HepG2 (cell line): ENCODE data around the gene ISG20L2. TPM values are rescaled to one million over a fixed set of nuclear protein-coding genes. Genes with fewer than 3 reads are reported as not detected.

Source experiments
- ASH2L ChIP-seq: fragments of 300-600, 200-600 bp; sonication (generic); IDR thresholded peaks from 2 replicates; pipeline ENCODE4 v1.7.0; 2017; ENCODE audit warnings: low read depth, mild to moderate bottlenecking, moderate library complexity, mixed read lengths, low read length; ENCODE audit not compliant: insufficient read length
- CCDC6 ChIP-seq: sonication (generic); formaldehyde crosslinking; IDR thresholded peaks from 2 replicates; pipeline ENCODE4 v1.8.1; 2022; ENCODE audit warnings: mild to moderate bottlenecking, missing genetic modification reagents, moderate library complexity
- FOXK1 ChIP-seq: sonication (generic); formaldehyde crosslinking; IDR thresholded peaks from 2 replicates; pipeline ENCODE4 v1.4.0; 2020; ENCODE audit warnings: low read depth, missing genetic modification reagents, borderline replicate concordance
- HDAC6 ChIP-seq: fragments of 200-600 bp; sonication (generic); IDR thresholded peaks from 2 replicates; pipeline ENCODE4 v1.7.0; 2017; ENCODE audit warnings: mild to moderate bottlenecking, antibody characterized with exemption, low read length, low read depth
- HMGA1 ChIP-seq: sonication (generic); formaldehyde crosslinking; conservative IDR thresholded peaks from 2 replicates; pipeline ENCODE4 v1.4.0; 2020; ENCODE audit warnings: missing genetic modification reagents
- ISX ChIP-seq: sonication (generic); formaldehyde crosslinking; conservative IDR thresholded peaks from 2 replicates; pipeline ENCODE4 v1.5.0; 2020; ENCODE audit warnings: missing genetic modification reagents
- JUND ChIP-seq: sonication (generic); formaldehyde crosslinking; IDR thresholded peaks from 2 replicates; pipeline ENCODE4 v1.8.0; 2022; ENCODE audit warnings: mild to moderate bottlenecking, missing genetic modification reagents
- NCOR1 ChIP-seq: fragments of 200-600 bp; sonication (generic); IDR thresholded peaks from 2 replicates; pipeline ENCODE4 v1.7.0; 2017; ENCODE audit warnings: antibody characterized with exemption, low read length, borderline replicate concordance
- NFYC ChIP-seq: IDR thresholded peaks from 2 replicates; pipeline ENCODE4 v1.6.1; 2016; ENCODE audit warnings: missing genetic modification reagents, missing compliant biosample characterization
- SAFB2 ChIP-seq: sonication (generic); formaldehyde crosslinking; IDR thresholded peaks from 2 replicates; pipeline ENCODE4 v1.5.1; 2020; ENCODE audit warnings: missing genetic modification reagents, low read depth, mild to moderate bottlenecking, borderline replicate concordance
- SP140L ChIP-seq: sonication (generic); formaldehyde crosslinking; IDR thresholded peaks from 2 replicates; pipeline ENCODE4 v1.4.0; 2020; ENCODE audit warnings: missing genetic modification reagents, borderline replicate concordance
- STAG1 ChIP-seq: sonication (generic); formaldehyde crosslinking; IDR thresholded peaks from 2 replicates; pipeline ENCODE4 v1.4.0; 2020; ENCODE audit warnings: missing genetic modification reagents
- ZNF777 ChIP-seq: sonication (generic); formaldehyde crosslinking; IDR thresholded peaks from 2 replicates; pipeline ENCODE4 v1.4.0; 2020; ENCODE audit warnings: missing genetic modification reagents
- ZSCAN25 ChIP-seq: sonication (generic); formaldehyde crosslinking; IDR thresholded peaks from 2 replicates; pipeline ENCODE4 v1.8.0; 2022; ENCODE audit warnings: mild to moderate bottlenecking, missing genetic modification reagents
- polyA plus RNA-seq, 8 experiments: library from polyadenylated mRNA; depleted of rRNA in 3 of 8; stranded (reverse) in 7 of 8; unstranded in 1 of 8; fragments of >200 nt; fragmentation: Illumina TruSeq in 4 of 8; extraction: Trizol in 4 of 8; gene quantifications; 2 replicates each; pipeline versions ENCODE4 v1.2.1 to v1.2.3, GENCODE V29; 2011 to 2016; ENCODE audit warnings: low read depth in 4 of 8, missing spikeins in 1 of 8, mixed read lengths in 1 of 8; ENCODE audit not compliant: insufficient read depth in 1 of 8
- total RNA-seq, 5 experiments: library from RNA; depleted of rRNA; stranded (reverse); fragments of >200 nt; fragmentation: Illumina TruSeq; extraction: Trizol; gene quantifications; 2 replicates each; pipeline ENCODE4 v1.2.3, GENCODE V29; 2016; ENCODE audit warnings: low read depth in 1 of 5
- TF ChIP-seq, protein P1 (sequence below): IDR thresholded peaks from 2 replicates; pipeline ENCODE4 v1.4.0; 2020; ENCODE audit warnings: mild to moderate bottlenecking, missing genetic modification reagents
- TF ChIP-seq, protein P2 (sequence below): sonication (generic); formaldehyde crosslinking; IDR thresholded peaks from 2 replicates; pipeline ENCODE4 v1.4.0; 2020; ENCODE audit warnings: missing genetic modification reagents, borderline replicate concordance
- TF ChIP-seq, protein P3 (sequence below): sonication (generic); formaldehyde crosslinking; conservative IDR thresholded peaks from 2 replicates; pipeline ENCODE4 v1.5.0; 2020; ENCODE audit warnings: missing genetic modification reagents
- TF ChIP-seq, protein P4 (sequence below): fragments of 450-650 bp; IDR thresholded peaks from 2 replicates; pipeline ENCODE4 v1.6.1; 2016

The ISG20L2 gene
- total and polyA plus RNA-seq, 2 of the 13 experiments (the other 11 are each of a cell fraction or from before 2014, with no cell fraction given) = 19.8 to 21.3 TPM

DNA sequence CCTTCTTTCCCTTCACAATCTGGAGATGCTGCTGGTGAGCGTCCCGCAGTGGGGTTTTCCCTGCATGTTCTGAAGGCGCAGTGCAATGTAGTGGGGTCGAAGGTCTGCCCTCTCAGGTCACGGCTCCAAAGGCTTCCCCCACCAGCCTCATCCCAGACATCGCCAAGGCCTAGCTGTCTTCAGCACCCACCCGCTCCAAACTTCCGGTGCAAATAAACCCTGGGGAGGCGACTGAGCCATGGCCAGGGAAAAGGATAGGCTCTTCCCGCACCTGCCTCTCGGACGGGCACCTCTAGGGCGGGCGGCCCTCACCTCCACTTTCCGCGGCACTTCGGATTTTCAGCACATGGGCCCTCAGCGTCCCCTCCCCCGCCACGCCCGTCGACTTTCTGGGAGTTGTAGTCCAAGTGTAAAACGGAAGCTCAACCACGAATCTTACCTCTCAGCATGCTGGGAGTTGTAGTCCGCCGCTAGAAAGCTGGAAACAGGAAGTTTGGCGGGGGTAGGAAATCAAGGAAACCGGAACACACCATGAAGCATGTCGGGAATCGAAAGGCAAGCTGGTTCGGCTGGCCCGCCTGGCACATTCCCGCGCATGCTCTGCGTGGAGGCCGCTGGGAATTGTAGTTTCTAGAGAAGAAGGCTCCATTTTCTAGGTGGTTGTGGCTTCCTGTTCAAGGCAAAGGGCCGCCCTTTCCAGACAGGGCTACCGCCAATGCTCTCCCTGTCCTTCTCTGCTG lies 12.3 kb upstream of the ISG20L2 start, which contains the start of gene MRPL24 (continued):
- TF ChIP-seq ASH2L (peak; percentile 85), ZNF777 (CRISPR knock-in tag) (peak; percentile 60), STAG1 (CRISPR knock-in tag) (no peak; the same call in 1 of the 2 replicates), JUND (CRISPR knock-in tag) (no peak; the same call in 1 of the 2 replicates), SP140L (no peak), HMGA1 (CRISPR knock-in tag) (no peak), ISX (no peak), HDAC6 (no peak), NCOR1 (peak; percentile 25; the same call in 1 of the 2 replicates), SAFB2 (CRISPR knock-in tag) (peak; percentile 92), FOXK1 (CRISPR knock-in tag) (peak; percentile 91), ZSCAN25 (CRISPR knock-in tag) (peak; percentile 80), CCDC6 (CRISPR knock-in tag) (0 out of 2 replicates have a peak, but pooled peaks have one; percentile 56), NFYC (CRISPR knock-in tag) (peak; percentile 48; the same call in 1 of the 2 replicates)
- TF ChIP-seq, protein P1, sequence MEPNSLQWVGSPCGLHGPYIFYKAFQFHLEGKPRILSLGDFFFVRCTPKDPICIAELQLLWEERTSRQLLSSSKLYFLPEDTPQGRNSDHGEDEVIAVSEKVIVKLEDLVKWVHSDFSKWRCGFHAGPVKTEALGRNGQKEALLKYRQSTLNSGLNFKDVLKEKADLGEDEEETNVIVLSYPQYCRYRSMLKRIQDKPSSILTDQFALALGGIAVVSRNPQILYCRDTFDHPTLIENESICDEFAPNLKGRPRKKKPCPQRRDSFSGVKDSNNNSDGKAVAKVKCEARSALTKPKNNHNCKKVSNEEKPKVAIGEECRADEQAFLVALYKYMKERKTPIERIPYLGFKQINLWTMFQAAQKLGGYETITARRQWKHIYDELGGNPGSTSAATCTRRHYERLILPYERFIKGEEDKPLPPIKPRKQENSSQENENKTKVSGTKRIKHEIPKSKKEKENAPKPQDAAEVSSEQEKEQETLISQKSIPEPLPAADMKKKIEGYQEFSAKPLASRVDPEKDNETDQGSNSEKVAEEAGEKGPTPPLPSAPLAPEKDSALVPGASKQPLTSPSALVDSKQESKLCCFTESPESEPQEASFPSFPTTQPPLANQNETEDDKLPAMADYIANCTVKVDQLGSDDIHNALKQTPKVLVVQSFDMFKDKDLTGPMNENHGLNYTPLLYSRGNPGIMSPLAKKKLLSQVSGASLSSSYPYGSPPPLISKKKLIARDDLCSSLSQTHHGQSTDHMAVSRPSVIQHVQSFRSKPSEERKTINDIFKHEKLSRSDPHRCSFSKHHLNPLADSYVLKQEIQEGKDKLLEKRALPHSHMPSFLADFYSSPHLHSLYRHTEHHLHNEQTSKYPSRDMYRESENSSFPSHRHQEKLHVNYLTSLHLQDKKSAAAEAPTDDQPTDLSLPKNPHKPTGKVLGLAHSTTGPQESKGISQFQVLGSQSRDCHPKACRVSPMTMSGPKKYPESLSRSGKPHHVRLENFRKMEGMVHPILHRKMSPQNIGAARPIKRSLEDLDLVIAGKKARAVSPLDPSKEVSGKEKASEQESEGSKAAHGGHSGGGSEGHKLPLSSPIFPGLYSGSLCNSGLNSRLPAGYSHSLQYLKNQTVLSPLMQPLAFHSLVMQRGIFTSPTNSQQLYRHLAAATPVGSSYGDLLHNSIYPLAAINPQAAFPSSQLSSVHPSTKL (CRISPR knock-in tag) = no peak; the same call in none of the 2 replicates
- TF ChIP-seq, protein P2, sequence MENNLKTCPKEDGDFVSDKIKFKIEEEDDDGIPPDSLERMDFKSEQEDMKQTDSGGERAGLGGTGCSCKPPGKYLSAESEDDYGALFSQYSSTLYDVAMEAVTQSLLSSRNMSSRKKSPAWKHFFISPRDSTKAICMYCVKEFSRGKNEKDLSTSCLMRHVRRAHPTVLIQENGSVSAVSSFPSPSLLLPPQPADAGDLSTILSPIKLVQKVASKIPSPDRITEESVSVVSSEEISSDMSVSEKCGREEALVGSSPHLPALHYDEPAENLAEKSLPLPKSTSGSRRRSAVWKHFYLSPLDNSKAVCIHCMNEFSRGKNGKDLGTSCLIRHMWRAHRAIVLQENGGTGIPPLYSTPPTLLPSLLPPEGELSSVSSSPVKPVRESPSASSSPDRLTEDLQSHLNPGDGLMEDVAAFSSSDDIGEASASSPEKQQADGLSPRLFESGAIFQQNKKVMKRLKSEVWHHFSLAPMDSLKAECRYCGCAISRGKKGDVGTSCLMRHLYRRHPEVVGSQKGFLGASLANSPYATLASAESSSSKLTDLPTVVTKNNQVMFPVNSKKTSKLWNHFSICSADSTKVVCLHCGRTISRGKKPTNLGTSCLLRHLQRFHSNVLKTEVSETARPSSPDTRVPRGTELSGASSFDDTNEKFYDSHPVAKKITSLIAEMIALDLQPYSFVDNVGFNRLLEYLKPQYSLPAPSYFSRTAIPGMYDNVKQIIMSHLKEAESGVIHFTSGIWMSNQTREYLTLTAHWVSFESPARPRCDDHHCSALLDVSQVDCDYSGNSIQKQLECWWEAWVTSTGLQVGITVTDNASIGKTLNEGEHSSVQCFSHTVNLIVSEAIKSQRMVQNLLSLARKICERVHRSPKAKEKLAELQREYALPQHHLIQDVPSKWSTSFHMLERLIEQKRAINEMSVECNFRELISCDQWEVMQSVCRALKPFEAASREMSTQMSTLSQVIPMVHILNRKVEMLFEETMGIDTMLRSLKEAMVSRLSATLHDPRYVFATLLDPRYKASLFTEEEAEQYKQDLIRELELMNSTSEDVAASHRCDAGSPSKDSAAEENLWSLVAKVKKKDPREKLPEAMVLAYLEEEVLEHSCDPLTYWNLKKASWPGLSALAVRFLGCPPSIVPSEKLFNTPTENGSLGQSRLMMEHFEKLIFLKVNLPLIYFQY = 0 out of 2 replicates have a peak, but pooled peaks have one; percentile 23
- TF ChIP-seq, protein P3, sequence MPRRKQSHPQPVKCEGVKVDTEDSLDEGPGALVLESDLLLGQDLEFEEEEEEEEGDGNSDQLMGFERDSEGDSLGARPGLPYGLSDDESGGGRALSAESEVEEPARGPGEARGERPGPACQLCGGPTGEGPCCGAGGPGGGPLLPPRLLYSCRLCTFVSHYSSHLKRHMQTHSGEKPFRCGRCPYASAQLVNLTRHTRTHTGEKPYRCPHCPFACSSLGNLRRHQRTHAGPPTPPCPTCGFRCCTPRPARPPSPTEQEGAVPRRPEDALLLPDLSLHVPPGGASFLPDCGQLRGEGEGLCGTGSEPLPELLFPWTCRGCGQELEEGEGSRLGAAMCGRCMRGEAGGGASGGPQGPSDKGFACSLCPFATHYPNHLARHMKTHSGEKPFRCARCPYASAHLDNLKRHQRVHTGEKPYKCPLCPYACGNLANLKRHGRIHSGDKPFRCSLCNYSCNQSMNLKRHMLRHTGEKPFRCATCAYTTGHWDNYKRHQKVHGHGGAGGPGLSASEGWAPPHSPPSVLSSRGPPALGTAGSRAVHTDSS (CRISPR knock-in tag) = 0 out of 2 replicates have a peak, but pooled peaks have one; percentile 23
- TF ChIP-seq, protein P4, sequence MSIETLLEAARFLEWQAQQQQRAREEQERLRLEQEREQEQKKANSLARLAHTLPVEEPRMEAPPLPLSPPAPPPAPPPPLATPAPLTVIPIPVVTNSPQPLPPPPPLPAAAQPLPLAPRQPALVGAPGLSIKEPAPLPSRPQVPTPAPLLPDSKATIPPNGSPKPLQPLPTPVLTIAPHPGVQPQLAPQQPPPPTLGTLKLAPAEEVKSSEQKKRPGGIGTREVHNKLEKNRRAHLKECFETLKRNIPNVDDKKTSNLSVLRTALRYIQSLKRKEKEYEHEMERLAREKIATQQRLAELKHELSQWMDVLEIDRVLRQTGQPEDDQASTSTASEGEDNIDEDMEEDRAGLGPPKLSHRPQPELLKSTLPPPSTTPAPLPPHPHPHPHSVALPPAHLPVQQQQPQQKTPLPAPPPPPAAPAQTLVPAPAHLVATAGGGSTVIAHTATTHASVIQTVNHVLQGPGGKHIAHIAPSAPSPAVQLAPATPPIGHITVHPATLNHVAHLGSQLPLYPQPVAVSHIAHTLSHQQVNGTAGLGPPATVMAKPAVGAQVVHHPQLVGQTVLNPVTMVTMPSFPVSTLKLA = peak; percentile 85
